HCT116 (cell line): ENCODE measurements around the gene SMIM10L2A. TPM values are rescaled to one million over a fixed set of nuclear protein-coding genes. Genes with fewer than 3 reads are reported as not detected.

Source experiments
- ATAC-seq: fragments of 200-7000 bp; cut with Tn5 transposase; 2 replicates; pipeline ENCODE4 v1.9.1; 2020; ENCODE audit warnings: mild to moderate bottlenecking, moderate library complexity
- BruUV-seq: library from RNA; stranded (reverse); fragments of 400-500 nt; replicated peaks from 2 replicates; lab custom pipeline; 2021; lab: Mats Ljungman, UMichigan
- CTCF ChIA-PET: fragments of 300-600 bp; sonication (Branson Sonifier 250); formaldehyde crosslinking; loops from one replicate; lab custom pipeline; 2021; ENCODE audit warnings: antibody characterized with exemption; lab: Charles Lee
- POLR2A ChIA-PET: fragments of 300-600, 350-600 bp; sonication (Branson Sonifier 250); formaldehyde crosslinking; loops from one replicate; lab custom pipeline; 2021; ENCODE audit warnings: antibody characterized with exemption; lab: Charles Lee
- RAD21 ChIA-PET, 2 experiments: fragments of 300-600 bp; sonication (Branson Sonifier 250); formaldehyde crosslinking; loops; one replicate each; lab custom pipeline; 2023; ENCODE audit warnings: low total read pairs in 2 of 2; ENCODE audit not compliant: uncharacterized antibody in 2 of 2, unreplicated experiment in 2 of 2, low non-redundant PET in 1 of 2; lab: Charles Lee
- DNase-seq: peaks from one replicate; pipeline ENCODE4 v3.0.0-alpha.2; 2010; ENCODE audit warnings: low read depth, low spot score
- H2AFZ ChIP-seq: fragments of 200-600 bp; shearing (Covaris generic), sonication (generic); 2 replicates; pipeline ENCODE4 v1.6.1; 2017; ENCODE audit warnings: low read depth, mixed run types, mixed read lengths, antibody characterized with exemption, low read length; ENCODE audit not compliant: poor library complexity, severe bottlenecking
- H3K27ac ChIP-seq: 2 replicates; pipeline ENCODE4 v1.5.1; 2012; ENCODE audit warnings: low read depth, low read length
- H3K27me3 ChIP-seq: fragments of 200-600 bp; sonication (generic); 2 replicates; pipeline ENCODE4 v1.6.1; 2016; ENCODE audit warnings: mixed run types, low read length, mixed read lengths; ENCODE audit not compliant: insufficient read depth
- H3K36me3 ChIP-seq, 2 experiments: fragments of 200-500 bp in 1 of 2; fragments of 200-600 bp in 1 of 2; sonication (Bioruptor generic) in 1 of 2; sonication (generic) in 1 of 2; 2 replicates each; pipeline versions ENCODE4 v1.5.1 to v1.6.1; 2014 to 2016; ENCODE audit warnings: low read length in 2 of 2, inconsistent platforms in 1 of 2, mixed read lengths in 1 of 2, mixed run types in 1 of 2; ENCODE audit not compliant: insufficient read depth in 2 of 2, control insufficient read depth in 1 of 2
- H3K4me1 ChIP-seq, 2 experiments: fragments of 200-600 bp in 1 of 2; sonication (generic) in 1 of 2; 2 replicates each; pipeline versions ENCODE4 v1.5.1 to v1.6.1; 2012 to 2017; ENCODE audit warnings: low read length in 2 of 2, inconsistent platforms in 1 of 2, mild to moderate bottlenecking in 1 of 2, mixed read lengths in 1 of 2, mixed run types in 1 of 2, moderate library complexity in 1 of 2; ENCODE audit not compliant: insufficient read depth in 2 of 2, control insufficient read depth in 1 of 2
- H3K4me2 ChIP-seq: fragments of 200-600 bp; sonication (generic); 2 replicates; pipeline ENCODE4 v1.6.1; 2017; ENCODE audit warnings: mixed run types, low read length, mixed read lengths
- H3K4me3 ChIP-seq, 2 experiments: fragments of 200-600 bp in 1 of 2; sonication (generic) in 1 of 2; replicated peaks in 1 of 2; 2 replicates each; pipeline ENCODE4 v1.5.1; 2011 to 2016; ENCODE audit warnings: low read length in 2 of 2, control low read depth in 1 of 2, low read depth in 1 of 2, mild to moderate bottlenecking in 1 of 2, mixed read lengths in 1 of 2, mixed run types in 1 of 2
- H3K79me2 ChIP-seq: fragments of 200-600 bp; sonication (generic); 2 replicates; pipeline ENCODE4 v1.6.1; 2017; ENCODE audit warnings: mild to moderate bottlenecking, mixed run types, low read length, moderate library complexity, mixed read lengths; ENCODE audit not compliant: insufficient read depth
- H3K9ac ChIP-seq: fragments of 200-600 bp; sonication (generic); 2 replicates; pipeline ENCODE4 v1.6.1; 2016; ENCODE audit warnings: low read length, mixed read lengths
- H3K9me2 ChIP-seq: fragments of 200-600 bp; sonication (generic), shearing (Covaris generic); 2 replicates; pipeline ENCODE4 v1.6.1; 2017; ENCODE audit warnings: mixed run types, mild to moderate bottlenecking, moderate library complexity; ENCODE audit not compliant: insufficient read depth
- H3K9me3 ChIP-seq, 2 experiments: fragments of 200-500 bp in 1 of 2; fragments of 200-600 bp in 1 of 2; sonication (Bioruptor generic) in 1 of 2; sonication (generic) in 1 of 2; 2 replicates each; pipeline ENCODE4 v1.6.1; 2014 to 2017; ENCODE audit warnings: low read length in 2 of 2, mixed read lengths in 2 of 2, inconsistent platforms in 1 of 2, low read depth in 1 of 2, mild to moderate bottlenecking in 1 of 2, mixed run types in 1 of 2, moderate library complexity in 1 of 2; ENCODE audit not compliant: control insufficient read depth in 1 of 2, insufficient read depth in 1 of 2
- H4K20me1 ChIP-seq: fragments of 200-600 bp; sonication (generic), shearing (Covaris generic); 2 replicates; pipeline ENCODE4 v1.6.1; 2017; ENCODE audit warnings: mixed run types, mild to moderate bottlenecking, moderate library complexity; ENCODE audit not compliant: insufficient read depth
- ATF3 ChIP-seq: IDR thresholded peaks from 2 replicates; pipeline ENCODE4 v1.6.1; 2012
- EGR1 ChIP-seq: IDR thresholded peaks from 2 replicates; pipeline ENCODE4 v1.6.1; 2012; ENCODE audit warnings: low read depth
- POLR2A ChIP-seq: IDR thresholded peaks from 2 replicates; pipeline ENCODE4 v1.7.0; 2011; ENCODE audit warnings: borderline replicate concordance; ENCODE audit not compliant: insufficient read depth, insufficient read length; ENCODE audit errors: extremely low read depth
- RAD21 ChIP-seq: IDR thresholded peaks from 2 replicates; pipeline ENCODE4 v1.6.1; 2012; ENCODE audit warnings: low read depth, mild to moderate bottlenecking
- SIN3A ChIP-seq: IDR thresholded peaks from 2 replicates; pipeline ENCODE4 v1.6.1; 2012; ENCODE audit warnings: low read depth
- SRF ChIP-seq: IDR thresholded peaks from 2 replicates; pipeline ENCODE4 v1.6.1; 2012; ENCODE audit warnings: low read depth
- intact Hi-C: fragments of 100-400 bp; cut with micrococcal nuclease; formaldehyde crosslinking; loops from 2 replicates; pipeline ENCODE4 v1.10.0; 2022
- total RNA-seq: library from RNA; stranded (reverse); gene quantifications from one replicate; pipeline ENCODE4 v1.2.1, GENCODE V29; 2021; ENCODE audit not compliant: unreplicated experiment
- TF ChIP-seq, protein P1 (sequence below), 3 experiments: fragments of 200-600 bp in 1 of 3; sonication (generic) in 1 of 3; IDR thresholded peaks in 2 of 3; conservative IDR thresholded peaks in 1 of 3; 2 replicates each; pipeline ENCODE4 v1.5.1; 2012 to 2017; ENCODE audit warnings: low read depth in 2 of 3, low read length in 2 of 3, antibody characterized with exemption in 1 of 3, borderline replicate concordance in 1 of 3, control low read depth in 1 of 3, mild to moderate bottlenecking in 1 of 3, mixed read lengths in 1 of 3, mixed run types in 1 of 3, moderate library complexity in 1 of 3; ENCODE audit not compliant: insufficient read depth in 1 of 3

Gene SMIM10L2A
- total RNA-seq, 1 experiment from 2014 or later, result 1.5 TPM

DNA sequence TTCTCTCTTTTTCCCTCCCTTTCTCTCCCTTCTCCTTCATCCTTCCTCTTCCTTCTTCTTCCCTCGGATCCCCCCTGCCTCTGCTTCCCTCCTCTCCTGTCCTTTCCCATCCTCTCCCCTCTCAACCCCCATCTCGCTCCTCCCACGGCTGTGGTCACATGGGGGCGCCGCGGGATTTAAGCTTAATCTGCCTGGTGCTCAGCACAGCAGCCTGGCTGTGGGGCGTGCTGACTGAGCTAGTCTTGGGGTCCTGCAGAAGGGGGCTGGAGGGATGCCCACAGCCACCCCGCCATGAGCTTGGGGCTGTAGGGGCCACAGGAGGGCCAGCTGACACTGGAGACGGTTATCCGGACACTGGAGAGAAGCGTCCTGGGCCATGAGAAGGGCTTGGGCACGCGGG is 10.7 kb downstream of the SMIM10L2A start:
- ChIA-PET CTCF (no interaction called here), RAD21 (interaction anchor here in 1 of 2 experiments (0.7 kb wide), 1 partner anchor 164 kb away, joined by 4 read pairs; no protein-coding TSS in a partner anchor), POLR2A (no interaction called here)
- TF ChIP-seq ATF3 (no peak), SIN3A (no peak), SRF (no peak), RAD21 (no peak)
- Histone ChIP-seq H3K27ac (no peak overlapping the region), H3K4me3 (no peak overlapping the region), H3K9ac (no peak overlapping the region), H3K4me1 (no peaks in the 10 kb centered on the region), H3K9me2 (no peaks in the 10 kb centered on the region), H3K9me3 (no peaks in the 10 kb centered on the region), H3K36me3 (no peaks in the 10 kb centered on the region), H4K20me1 (no peaks in the 10 kb centered on the region), H2AFZ (no peak overlapping the region), H3K4me2 (no peak overlapping the region), H3K79me2 (no peaks in the 10 kb centered on the region), H3K27me3 (peaks cover 27% of the 10 kb centered on the region)
- BruUV-seq, result no TSS peak
- ATAC-seq (peak; percentile 59), DNase-seq (no peak)
- intact Hi-C loops, result no loop called here

DNA sequence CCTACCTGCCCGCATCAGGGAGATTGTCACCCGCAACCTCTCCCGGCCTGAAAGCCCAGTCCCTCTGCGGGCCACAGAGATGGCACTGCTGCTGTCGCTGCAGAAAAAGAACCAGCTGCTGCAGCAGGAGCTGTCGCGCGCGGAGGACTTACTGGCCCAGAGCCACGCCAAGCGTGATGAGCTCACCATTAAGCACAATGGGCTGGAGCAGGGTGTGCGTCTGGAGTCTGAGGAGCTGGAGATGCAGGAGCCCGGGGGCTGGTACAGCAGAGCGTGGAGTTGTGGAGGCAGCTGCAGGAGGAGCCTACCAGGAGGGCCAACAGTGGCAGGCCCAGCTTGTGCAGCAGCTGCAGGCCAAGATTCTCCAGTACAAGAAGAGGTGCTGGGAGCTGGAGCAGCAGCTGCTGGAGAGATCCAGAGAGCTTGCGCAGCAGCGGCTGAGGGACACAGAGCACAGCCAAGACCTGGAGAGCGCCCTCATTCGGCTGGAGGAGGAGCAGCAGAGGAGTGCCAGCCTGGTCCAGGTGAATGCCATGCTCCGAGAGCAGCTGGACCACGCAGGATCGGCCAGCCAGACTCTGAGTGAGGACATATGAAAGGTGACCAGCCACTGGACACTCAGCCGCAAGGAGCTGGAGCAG is 11.3 kb downstream of the SMIM10L2A start:
- ChIA-PET RAD21 (interaction anchor here in 1 of 2 experiments (0.7 kb wide), 1 partner anchor 163 kb away, joined by 4 read pairs; no protein-coding TSS in a partner anchor), CTCF (no interaction called here), POLR2A (no interaction called here)
- DNase-seq (no peak), ATAC-seq (no peak)
- H3K4me2 ChIP-seq, result no peak overlapping the region
- no peak for TF ChIP-seq EGR1
- TF ChIP-seq, protein P1, sequence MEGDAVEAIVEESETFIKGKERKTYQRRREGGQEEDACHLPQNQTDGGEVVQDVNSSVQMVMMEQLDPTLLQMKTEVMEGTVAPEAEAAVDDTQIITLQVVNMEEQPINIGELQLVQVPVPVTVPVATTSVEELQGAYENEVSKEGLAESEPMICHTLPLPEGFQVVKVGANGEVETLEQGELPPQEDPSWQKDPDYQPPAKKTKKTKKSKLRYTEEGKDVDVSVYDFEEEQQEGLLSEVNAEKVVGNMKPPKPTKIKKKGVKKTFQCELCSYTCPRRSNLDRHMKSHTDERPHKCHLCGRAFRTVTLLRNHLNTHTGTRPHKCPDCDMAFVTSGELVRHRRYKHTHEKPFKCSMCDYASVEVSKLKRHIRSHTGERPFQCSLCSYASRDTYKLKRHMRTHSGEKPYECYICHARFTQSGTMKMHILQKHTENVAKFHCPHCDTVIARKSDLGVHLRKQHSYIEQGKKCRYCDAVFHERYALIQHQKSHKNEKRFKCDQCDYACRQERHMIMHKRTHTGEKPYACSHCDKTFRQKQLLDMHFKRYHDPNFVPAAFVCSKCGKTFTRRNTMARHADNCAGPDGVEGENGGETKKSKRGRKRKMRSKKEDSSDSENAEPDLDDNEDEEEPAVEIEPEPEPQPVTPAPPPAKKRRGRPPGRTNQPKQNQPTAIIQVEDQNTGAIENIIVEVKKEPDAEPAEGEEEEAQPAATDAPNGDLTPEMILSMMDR (IDR thresholded peaks at IDR 0.05 in 2 of 3, conservative IDR thresholded peaks at IDR 0.05 in 1 of 3; ENCODE audit: borderline replicate concordance in 1 of 3, insufficient read depth in 1 of 3, low read depth in 2 of 3, low read length in 2 of 3), result peak in 1 of 3 experiments; percentile 18; a peak in 1 of 6 replicates
- no peak for TF ChIP-seq POLR2A
- no peak overlapping the region for H3K4me3 ChIP-seq
- H4K20me1 ChIP-seq, result no peaks in the 10 kb centered on the region
- no peaks in the 10 kb centered on the region for H3K36me3 ChIP-seq
- no peaks in the 10 kb centered on the region for H3K9me3 ChIP-seq
- no peak overlapping the region for H3K27ac ChIP-seq
- H3K79me2 ChIP-seq, result no peaks in the 10 kb centered on the region
- intact Hi-C loops, result no loop called here
- H2AFZ ChIP-seq, result no peak overlapping the region
- BruUV-seq, result no TSS peak
- no peaks in the 10 kb centered on the region for H3K4me1 ChIP-seq
- H3K9ac ChIP-seq, result no peak overlapping the region
- no peaks in the 10 kb centered on the region for H3K9me2 ChIP-seq
- peaks cover 27% of the 10 kb centered on the region for H3K27me3 ChIP-seq
